ENCODE measurements around the gene CAMK1D. TPM values are rescaled to one million over a fixed set of nuclear protein-coding genes. Genes with fewer than 3 reads are reported as not detected.

Gene CAMK1D
- total RNA-seq, 1 experiment from 2014 or later: 0.63 TPM

DNA sequence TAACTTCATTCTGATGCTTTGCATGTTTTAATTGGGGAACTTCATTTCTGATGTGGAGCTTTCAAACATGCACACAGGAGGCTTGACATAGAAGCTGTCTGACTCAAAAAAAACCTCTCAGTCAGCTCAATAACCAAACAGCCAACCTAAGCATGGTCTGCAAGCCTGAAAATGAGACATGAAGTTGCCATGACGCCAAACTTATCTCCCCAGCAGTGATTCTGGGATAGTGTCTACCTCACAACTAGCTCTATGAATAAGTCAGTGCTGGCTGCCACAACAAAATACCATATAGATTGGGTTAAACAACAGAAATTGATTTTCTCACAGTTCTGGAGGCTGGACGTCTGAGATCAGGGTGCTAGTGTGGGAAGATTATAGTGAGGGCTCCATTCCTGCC, 408.0 kb downstream of the CAMK1D start:
- no peak overlapping the region for H3K4me3 ChIP-seq (ENCODE audit: low read length)

DNA sequence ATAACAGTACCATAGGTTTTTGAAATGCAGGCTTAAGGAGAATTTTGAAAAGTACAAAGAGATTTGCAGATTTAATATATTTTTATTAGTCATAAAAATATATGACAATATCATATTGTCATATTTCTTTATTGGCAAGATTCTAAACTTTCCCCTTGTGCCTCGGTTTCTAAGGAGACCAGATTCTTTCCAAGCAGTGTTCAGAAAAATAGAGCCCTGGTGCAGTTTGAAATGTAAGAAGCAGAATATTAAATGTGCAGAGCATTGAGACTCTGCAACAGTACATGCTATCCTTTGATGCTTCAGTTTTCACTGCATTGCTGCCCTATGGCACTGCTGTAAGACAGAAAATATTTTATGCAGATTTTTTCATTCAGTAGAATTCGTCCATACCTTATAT, 408.9 kb downstream of the CAMK1D start:
- Histone ChIP-seq H4K20me1 (ENCODE audit: insufficient read depth, low read depth, low read length) (no peaks in the 10 kb centered on the region), H3K36me3 (ENCODE audit: insufficient read depth, low read length) (no peaks in the 10 kb centered on the region), H3K4me1 (ENCODE audit: low read length) (no peaks in the 10 kb centered on the region), H3K9ac (ENCODE audit: low read length) (no peak overlapping the region), H3K4me3 (ENCODE audit: low read length) (no peak overlapping the region), H3K9me3 (ENCODE audit: low read length) (no peaks in the 10 kb centered on the region), H3K27me3 (ENCODE audit: low read length) (no peaks in the 10 kb centered on the region), H3K27ac (ENCODE audit: low read length) (no peak overlapping the region), H3K9me2 (replicated peaks; ENCODE audit: insufficient read depth, low read length) (no peaks in the 10 kb centered on the region), H2AFZ (ENCODE audit: low read length) (no peak overlapping the region), H3K79me2 (ENCODE audit: low read length) (no peaks in the 10 kb centered on the region), H3K4me2 (ENCODE audit: low read depth, low read length, poor library complexity, severe bottlenecking) (no peak overlapping the region)
- DNase-seq: no peak

More for the DNA sequence above, 408.0 kb downstream of the CAMK1D start:
- H3K4me2 ChIP-seq (ENCODE audit: low read depth, low read length, poor library complexity, severe bottlenecking): no peak overlapping the region
- no peak for DNase-seq
- H3K27me3 ChIP-seq (ENCODE audit: low read length): no peaks in the 10 kb centered on the region
- no peaks in the 10 kb centered on the region for H3K9me3 ChIP-seq (ENCODE audit: low read length)
- no peak overlapping the region for H3K27ac ChIP-seq (ENCODE audit: low read length)
- H3K9ac ChIP-seq (ENCODE audit: low read length): no peak overlapping the region
- H3K4me1 ChIP-seq (ENCODE audit: low read length): no peaks in the 10 kb centered on the region
- H2AFZ ChIP-seq (ENCODE audit: low read length): no peak overlapping the region
- no peaks in the 10 kb centered on the region for H4K20me1 ChIP-seq (ENCODE audit: insufficient read depth, low read depth, low read length)
- H3K36me3 ChIP-seq (ENCODE audit: insufficient read depth, low read length): no peaks in the 10 kb centered on the region
- no peaks in the 10 kb centered on the region for H3K9me2 ChIP-seq (replicated peaks; ENCODE audit: insufficient read depth, low read length)
- H3K79me2 ChIP-seq (ENCODE audit: low read length): no peaks in the 10 kb centered on the region

DNA sequence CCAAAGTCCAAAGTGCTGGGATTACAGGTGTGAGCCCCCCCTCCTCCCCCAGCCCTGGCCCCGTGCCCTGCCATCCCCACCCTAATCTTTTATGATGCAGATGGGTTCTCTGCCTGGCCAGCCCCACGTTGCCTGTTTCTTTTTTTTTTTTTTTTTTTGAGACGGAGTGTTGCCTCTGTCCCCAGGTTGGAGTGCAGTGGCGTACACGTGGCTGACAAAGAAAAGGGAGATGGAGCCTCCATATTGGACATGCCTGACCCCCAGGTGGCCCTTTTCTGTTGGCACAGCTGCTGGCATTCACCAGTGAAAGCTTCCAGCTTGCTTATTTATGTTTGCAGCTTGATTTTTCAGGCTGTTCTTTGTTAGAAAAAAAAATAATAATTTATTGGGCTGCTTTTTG, 416.9 kb downstream of the CAMK1D start:
- Histone ChIP-seq H3K27ac (ENCODE audit: low read length) (no peak overlapping the region), H3K79me2 (ENCODE audit: low read length) (no peaks in the 10 kb centered on the region), H3K9me2 (replicated peaks; ENCODE audit: insufficient read depth, low read length) (no peaks in the 10 kb centered on the region), H3K4me2 (ENCODE audit: low read depth, low read length, poor library complexity, severe bottlenecking) (no peak overlapping the region), H3K4me3 (ENCODE audit: low read length) (no peak overlapping the region), H3K9me3 (ENCODE audit: low read length) (no peaks in the 10 kb centered on the region), H3K36me3 (ENCODE audit: insufficient read depth, low read length) (no peaks in the 10 kb centered on the region), H2AFZ (ENCODE audit: low read length) (no peak overlapping the region), H3K4me1 (ENCODE audit: low read length) (no peaks in the 10 kb centered on the region), H4K20me1 (ENCODE audit: insufficient read depth, low read depth, low read length) (no peaks in the 10 kb centered on the region), H3K27me3 (ENCODE audit: low read length) (no peaks in the 10 kb centered on the region), H3K9ac (ENCODE audit: low read length) (no peak overlapping the region)
- no peak for DNase-seq

DNA sequence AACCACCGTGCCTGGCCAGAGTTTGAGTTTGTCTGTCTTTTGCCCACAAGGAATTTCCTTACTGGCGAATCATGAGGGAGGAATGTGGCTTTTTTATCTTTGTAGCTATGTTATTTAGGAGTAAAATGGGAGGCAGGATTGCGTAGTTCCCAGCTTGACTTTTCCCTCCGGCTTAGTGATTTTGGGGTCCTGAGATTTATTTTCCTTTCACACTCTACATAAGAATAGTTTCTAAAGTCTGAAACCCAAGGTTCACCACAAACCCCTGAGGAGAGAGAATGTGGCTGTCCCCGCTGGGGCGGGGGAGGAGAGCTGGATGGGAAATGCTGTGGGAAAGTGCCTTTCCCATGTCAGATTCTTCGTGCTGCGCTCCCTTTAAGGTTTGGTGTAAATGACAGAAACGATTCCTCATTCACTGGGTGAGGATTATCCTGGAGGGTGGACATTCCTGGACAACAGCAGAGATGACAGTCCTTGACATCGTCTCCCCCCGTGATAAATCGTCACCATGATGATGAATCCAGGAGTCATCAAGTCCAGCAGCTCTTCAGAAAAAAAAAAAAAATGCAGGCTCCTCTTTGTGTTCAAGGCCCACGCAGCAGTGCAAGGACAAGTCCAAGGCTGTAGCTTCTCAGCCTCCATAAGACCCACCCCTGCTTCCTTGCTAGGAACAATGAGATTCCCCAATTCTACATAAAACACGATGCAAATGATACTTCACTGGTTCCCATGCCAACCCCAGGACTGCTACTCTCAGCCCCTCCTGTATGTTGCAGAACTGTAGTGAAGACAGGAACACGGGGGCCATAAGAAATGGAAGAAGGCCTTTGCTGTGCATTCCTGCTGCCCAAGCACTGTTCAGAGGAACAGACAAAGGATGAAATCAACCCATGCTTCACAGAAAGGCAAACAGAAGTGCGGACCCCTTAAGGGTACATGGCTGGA, 419.1 kb downstream of the CAMK1D start:
- Histone ChIP-seq H4K20me1 (ENCODE audit: insufficient read depth, low read depth, low read length) (no peaks in the 10 kb centered on the region), H3K4me1 (ENCODE audit: low read length) (no peaks in the 10 kb centered on the region), H3K27me3 (ENCODE audit: low read length) (no peaks in the 10 kb centered on the region), H3K9me2 (replicated peaks; ENCODE audit: insufficient read depth, low read length) (no peaks in the 10 kb centered on the region), H3K4me3 (ENCODE audit: low read length) (no peak overlapping the region), H3K27ac (ENCODE audit: low read length) (no peak overlapping the region), H3K4me2 (ENCODE audit: low read depth, low read length, poor library complexity, severe bottlenecking) (no peak overlapping the region), H2AFZ (ENCODE audit: low read length) (no peak overlapping the region), H3K36me3 (ENCODE audit: insufficient read depth, low read length) (no peaks in the 10 kb centered on the region), H3K9ac (ENCODE audit: low read length) (no peak overlapping the region), H3K9me3 (ENCODE audit: low read length) (no peaks in the 10 kb centered on the region), H3K79me2 (ENCODE audit: low read length) (no peaks in the 10 kb centered on the region)
- no peak for DNase-seq

DNA sequence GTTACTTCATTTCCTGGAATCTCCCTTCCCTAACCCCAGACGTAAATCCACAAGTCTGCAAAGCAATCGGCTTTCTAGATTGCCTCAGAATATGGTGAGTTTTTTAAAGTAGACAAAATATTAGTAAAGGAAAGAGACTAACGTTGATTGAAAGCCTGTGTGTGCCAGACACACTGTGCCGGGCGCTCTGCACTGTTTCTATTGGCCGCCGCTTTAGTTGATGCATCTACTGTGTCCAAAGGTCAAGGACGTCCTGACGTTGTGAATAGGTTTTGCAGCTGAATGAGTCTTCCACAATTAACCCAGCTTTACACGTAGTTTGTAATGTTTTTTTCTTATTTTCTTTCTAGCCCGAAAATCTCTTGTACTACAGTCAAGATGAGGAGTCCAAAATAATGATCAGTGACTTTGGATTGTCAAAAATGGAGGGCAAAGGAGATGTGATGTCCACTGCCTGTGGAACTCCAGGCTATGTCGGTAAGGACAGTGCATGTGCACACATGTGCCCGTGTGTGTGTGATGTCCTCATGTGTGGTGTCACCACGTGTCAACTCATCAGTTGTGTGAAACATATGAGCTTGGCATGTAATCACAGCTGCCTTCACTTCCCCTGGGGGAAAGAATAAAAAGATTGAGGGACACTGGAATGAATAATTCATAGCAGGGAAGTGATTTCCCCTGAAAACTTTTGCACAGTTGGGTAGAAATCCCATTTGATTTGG, 420.1 kb downstream of the CAMK1D start:
- H3K9me2 ChIP-seq (replicated peaks; ENCODE audit: insufficient read depth, low read length): no peaks in the 10 kb centered on the region
- H3K4me3 ChIP-seq (ENCODE audit: low read length): no peak overlapping the region
- no peak overlapping the region for H3K9ac ChIP-seq (ENCODE audit: low read length)
- DNase-seq: no peak
- H3K27ac ChIP-seq (ENCODE audit: low read length): no peak overlapping the region
- no peak overlapping the region for H2AFZ ChIP-seq (ENCODE audit: low read length)
- no peak overlapping the region for H3K4me2 ChIP-seq (ENCODE audit: low read depth, low read length, poor library complexity, severe bottlenecking)
- no peaks in the 10 kb centered on the region for H3K4me1 ChIP-seq (ENCODE audit: low read length)
- H3K27me3 ChIP-seq (ENCODE audit: low read length): no peaks in the 10 kb centered on the region
- H3K79me2 ChIP-seq (ENCODE audit: low read length): no peaks in the 10 kb centered on the region
- no peaks in the 10 kb centered on the region for H3K36me3 ChIP-seq (ENCODE audit: insufficient read depth, low read length)
- H3K9me3 ChIP-seq (ENCODE audit: low read length): no peaks in the 10 kb centered on the region
- no peaks in the 10 kb centered on the region for H4K20me1 ChIP-seq (ENCODE audit: insufficient read depth, low read depth, low read length)

DNA sequence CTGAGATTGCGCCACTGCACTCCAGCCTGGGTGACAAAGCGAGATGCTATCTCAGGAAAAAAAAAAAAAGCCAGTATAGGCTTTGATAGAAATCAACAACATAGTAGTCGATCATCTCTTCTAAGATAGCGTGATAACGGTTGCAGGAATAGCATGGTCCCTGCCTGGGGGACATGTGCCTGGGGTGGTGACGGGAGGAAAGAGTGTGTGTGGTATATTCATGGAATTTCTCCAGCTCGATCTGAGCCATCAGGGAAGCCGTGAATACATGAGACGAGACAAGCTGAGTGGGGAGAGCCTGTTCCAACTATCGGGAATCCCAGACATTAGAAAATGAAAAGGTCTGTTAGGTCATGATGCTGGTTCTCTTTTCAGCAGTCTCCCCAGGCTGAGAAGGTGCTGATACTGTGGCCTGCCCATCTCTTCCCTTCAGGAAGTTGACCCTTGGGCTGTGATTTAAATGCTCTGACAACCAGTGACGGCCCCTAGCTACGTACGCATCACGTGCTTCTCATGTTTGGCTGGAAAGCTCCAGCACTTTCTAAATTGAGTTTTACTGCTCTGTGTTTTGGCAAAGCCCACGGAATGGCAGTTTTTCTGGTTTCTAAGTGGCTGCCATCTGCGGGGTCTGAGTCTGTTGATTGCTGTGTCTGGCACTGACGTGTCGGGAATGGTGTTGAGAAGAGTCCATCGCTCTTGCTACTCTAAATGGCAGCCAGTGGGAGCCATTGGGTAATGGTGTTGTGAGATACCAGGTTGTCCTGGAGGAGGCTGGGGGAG, 422.8 kb downstream of the CAMK1D start:
- H3K9me2 ChIP-seq (replicated peaks; ENCODE audit: insufficient read depth, low read length): no peaks in the 10 kb centered on the region
- no peak overlapping the region for H3K27ac ChIP-seq (ENCODE audit: low read length)
- H3K36me3 ChIP-seq (ENCODE audit: insufficient read depth, low read length): no peaks in the 10 kb centered on the region
- H3K9ac ChIP-seq (ENCODE audit: low read length): no peak overlapping the region
- no peaks in the 10 kb centered on the region for H3K27me3 ChIP-seq (ENCODE audit: low read length)
- H3K79me2 ChIP-seq (ENCODE audit: low read length): no peaks in the 10 kb centered on the region
- no peaks in the 10 kb centered on the region for H4K20me1 ChIP-seq (ENCODE audit: insufficient read depth, low read depth, low read length)
- no peaks in the 10 kb centered on the region for H3K4me1 ChIP-seq (ENCODE audit: low read length)
- no peak overlapping the region for H3K4me3 ChIP-seq (ENCODE audit: low read length)
- no peaks in the 10 kb centered on the region for H3K9me3 ChIP-seq (ENCODE audit: low read length)
- H3K4me2 ChIP-seq (ENCODE audit: low read depth, low read length, poor library complexity, severe bottlenecking): no peak overlapping the region
- no peak for DNase-seq
- no peak overlapping the region for H2AFZ ChIP-seq (ENCODE audit: low read length)

DNA sequence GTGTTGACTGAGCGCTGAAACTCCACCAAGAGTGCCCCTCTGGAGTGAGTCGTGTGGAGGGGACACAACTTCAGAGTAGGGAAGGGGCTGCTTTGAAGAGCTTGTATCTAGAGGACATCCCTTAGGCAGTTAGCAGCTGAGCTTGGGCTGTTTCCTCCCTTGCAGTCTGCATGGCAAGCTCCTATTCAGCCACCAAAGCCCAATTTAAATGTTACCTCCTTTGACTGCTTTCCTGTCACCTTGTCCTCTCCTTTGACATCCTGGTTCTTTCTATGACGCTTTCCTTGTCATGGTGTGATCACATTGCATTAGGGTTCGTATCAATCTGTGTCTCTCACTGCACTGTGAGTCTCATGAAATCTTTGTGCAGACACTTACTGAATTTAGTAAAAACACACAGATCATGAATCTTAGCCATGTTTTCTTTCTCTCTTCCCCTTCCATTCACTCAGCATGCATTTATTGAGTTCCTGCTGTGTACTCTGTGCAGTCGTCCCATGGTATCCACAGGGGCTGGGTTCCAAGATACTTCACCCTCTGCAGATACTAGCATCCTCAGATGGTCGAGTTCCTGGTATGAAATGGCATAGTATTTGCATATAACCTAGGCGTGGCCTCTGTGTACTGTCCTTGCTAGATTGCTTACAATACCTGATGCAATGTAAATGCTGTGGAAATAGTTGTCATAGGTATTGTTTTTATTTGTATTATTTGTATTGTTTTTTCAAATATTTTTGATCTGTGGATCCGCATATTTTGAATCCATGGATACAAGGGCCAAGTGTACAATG, 423.6 kb downstream of the CAMK1D start:
- Histone ChIP-seq H3K79me2 (ENCODE audit: low read length) (no peaks in the 10 kb centered on the region), H4K20me1 (ENCODE audit: insufficient read depth, low read depth, low read length) (no peaks in the 10 kb centered on the region), H3K27me3 (ENCODE audit: low read length) (no peaks in the 10 kb centered on the region), H3K36me3 (ENCODE audit: insufficient read depth, low read length) (no peaks in the 10 kb centered on the region), H3K4me1 (ENCODE audit: low read length) (no peaks in the 10 kb centered on the region), H2AFZ (ENCODE audit: low read length) (no peak overlapping the region), H3K4me2 (ENCODE audit: low read depth, low read length, poor library complexity, severe bottlenecking) (no peak overlapping the region), H3K9me3 (ENCODE audit: low read length) (no peaks in the 10 kb centered on the region), H3K9me2 (replicated peaks; ENCODE audit: insufficient read depth, low read length) (no peaks in the 10 kb centered on the region), H3K4me3 (ENCODE audit: low read length) (no peak overlapping the region), H3K27ac (ENCODE audit: low read length) (no peak overlapping the region), H3K9ac (ENCODE audit: low read length) (no peak overlapping the region)
- no peak for DNase-seq
